ENCODE data around the gene ACAN.

The ACAN gene

GRCh38 chr15:88844749-88845386 is 41.6 kb downstream of the ACAN start:
- no peak for DNase-seq

GRCh38 chr15:88845616-88846015 is 42.4 kb downstream of the ACAN start:
- DNase-seq, result no peak

- no peak for DNase-seq
Measured at GRCh38 chr15:88847144-88847543, 43.9 kb downstream of the ACAN start.

- no peak for DNase-seq
Measured at GRCh38 chr15:88848203-88848602, 45.0 kb downstream of the ACAN start.

- DNase-seq, result no peak
Measured at GRCh38 chr15:88849376-88850072, 46.3 kb downstream of the ACAN start.

- DNase-seq, result no peak
Measured at GRCh38 chr15:88852476-88852875, 49.2 kb downstream of the ACAN start.

- no peak for DNase-seq
Measured at GRCh38 chr15:88858934-88859333, 55.7 kb downstream of the ACAN start.

- no peak for DNase-seq
Measured at GRCh38 chr15:88859550-88859949, 56.3 kb downstream of the ACAN start.

GRCh38 chr15:88860212-88860611 is 57.0 kb downstream of the ACAN start:
- no peak for DNase-seq

GRCh38 chr15:88863412-88863811 is 60.2 kb downstream of the ACAN start:
- no peak for DNase-seq

- DNase-seq, result no peak
Measured at GRCh38 chr15:88864861-88865497, 61.7 kb downstream of the ACAN start.

GRCh38 chr15:88865498-88866099 is 62.4 kb downstream of the ACAN start:
- no peak for DNase-seq

- DNase-seq, result no peak
Measured at GRCh38 chr15:88866295-88866881, 63.2 kb downstream of the ACAN start.

- DNase-seq, result no peak
Measured at GRCh38 chr15:88871313-88871712, 68.1 kb downstream of the ACAN start.

GRCh38 chr15:88872106-88872505 is 68.9 kb downstream of the ACAN start:
- DNase-seq, result no peak

- no peak for DNase-seq
Measured at GRCh38 chr15:88872706-88873105, 69.5 kb downstream of the ACAN start.

GRCh38 chr15:88873786-88874185 is 70.5 kb downstream of the ACAN start:
- DNase-seq, result no peak

- DNase-seq, result no peak
Measured at GRCh38 chr15:88874275-88874674, 71.0 kb downstream of the ACAN start.

- no peak for DNase-seq
Measured at GRCh38 chr15:88874684-88875083, 71.4 kb downstream of the ACAN start.

GRCh38 chr15:88876573-88876972 is 73.3 kb downstream of the ACAN start:
- DNase-seq, result no peak

GRCh38 chr15:88877415-88877814 is 74.2 kb downstream of the ACAN start:
- no peak for DNase-seq

GRCh38 chr15:88877906-88878305 is 74.7 kb downstream of the ACAN start:
- DNase-seq, result no peak

- DNase-seq, result no peak
Measured at GRCh38 chr15:88878720-88879184, 75.5 kb downstream of the ACAN start.

All from NCI-H1436 treated with DMSO at 0.1 percent for 48 hours (cell line).